Naive thymus-derived CD4-positive, alpha-beta T cell (primary cell): ENCODE data around the gene GGA2. TPM values are rescaled to one million over a fixed set of nuclear protein-coding genes. Genes with fewer than 3 reads are reported as not detected.

Experiments used
- ATAC-seq: fragments of 150-1000 bp; cut with Tn5 transposase; 2 replicates; pipeline ENCODE4 v1.10.0; 2021; ENCODE audit warnings: mild to moderate bottlenecking, moderate library complexity
- CTCF ChIA-PET: fragments of 350-600 bp; sonication (Branson Sonifier 250); formaldehyde crosslinking; loops from one replicate; lab custom pipeline; 2021; ENCODE audit warnings: antibody characterized with exemption; lab: Charles Lee
- POLR2A ChIA-PET: fragments of 350-600 bp; sonication (Branson Sonifier 250); formaldehyde crosslinking; loops from one replicate; lab custom pipeline; 2021; ENCODE audit warnings: antibody characterized with exemption, inconsistent platforms; lab: Charles Lee
- DNase-seq, 9 donors: peaks; one replicate each; pipeline versions ENCODE4 v3.0.0 to v3.0.0-alpha.2; 2020 to 2022; ENCODE audit warnings: mixed read lengths in 1 of 9
- H3K27ac ChIP-seq: one replicate; pipeline ENCODE4 v1.7.0; 2013; ENCODE audit warnings: mild to moderate bottlenecking, low read depth, low read length, moderate library complexity
- H3K27me3 ChIP-seq, 2 donors: one replicate each; pipeline ENCODE4 v1.7.0; 2013; ENCODE audit warnings: low read length in 2 of 2, mild to moderate bottlenecking in 2 of 2, moderate library complexity in 2 of 2; ENCODE audit not compliant: control insufficient read depth in 2 of 2, insufficient read depth in 2 of 2
- H3K36me3 ChIP-seq, 3 experiments: 1 replicate in 2 of 3; 2 replicates in 1 of 3; pipeline ENCODE4 v1.7.0; 2013; ENCODE audit warnings: low read length in 3 of 3, mild to moderate bottlenecking in 3 of 3, moderate library complexity in 1 of 3; ENCODE audit not compliant: insufficient read depth in 3 of 3, control insufficient read depth in 2 of 3
- H3K4me1 ChIP-seq, 2 donors: one replicate each; pipeline ENCODE4 v1.7.0; 2013; ENCODE audit warnings: low read length in 2 of 2, mild to moderate bottlenecking in 2 of 2, moderate library complexity in 1 of 2; ENCODE audit not compliant: control insufficient read depth in 2 of 2, insufficient read depth in 2 of 2
- H3K4me3 ChIP-seq: 2 replicates; pipeline ENCODE4 v1.7.0; 2013; ENCODE audit warnings: mild to moderate bottlenecking, low read length
- H3K9me3 ChIP-seq, 3 experiments: 1 replicate in 2 of 3; 2 replicates in 1 of 3; pipeline ENCODE4 v1.7.0; 2013; ENCODE audit warnings: low read length in 3 of 3; ENCODE audit not compliant: control insufficient read depth in 2 of 3
- H3K27ac Mint-ChIP-seq, 9 donors: one replicate each; pipeline ENCODE4 v1.8.0; 2020 to 2022; ENCODE audit warnings: mixed read lengths in 9 of 9, mild to moderate bottlenecking in 8 of 9, moderate library complexity in 5 of 9, inconsistent platforms in 2 of 9
- H3K27me3 Mint-ChIP-seq, 5 donors: one replicate each; pipeline ENCODE4 v1.8.0; 2021 to 2022; ENCODE audit warnings: mixed read lengths in 5 of 5, mild to moderate bottlenecking in 1 of 5
- H3K36me3 Mint-ChIP-seq, 5 donors: one replicate each; pipeline ENCODE4 v1.8.0; 2020 to 2022; ENCODE audit warnings: mixed read lengths in 5 of 5, mild to moderate bottlenecking in 3 of 5, inconsistent platforms in 1 of 5
- H3K4me1 Mint-ChIP-seq, 7 donors: one replicate each; pipeline ENCODE4 v1.8.0; 2020 to 2022; ENCODE audit warnings: mixed read lengths in 7 of 7, mild to moderate bottlenecking in 3 of 7, inconsistent platforms in 1 of 7
- H3K4me3 Mint-ChIP-seq, 10 donors: one replicate each; pipeline ENCODE4 v1.8.0; 2020 to 2022; ENCODE audit warnings: mild to moderate bottlenecking in 10 of 10, mixed read lengths in 10 of 10, moderate library complexity in 6 of 10, inconsistent platforms in 2 of 10
- H3K9me3 Mint-ChIP-seq, 11 donors: one replicate each; pipeline ENCODE4 v1.8.0; 2020 to 2022; ENCODE audit warnings: mixed read lengths in 11 of 11, mild to moderate bottlenecking in 4 of 11, inconsistent platforms in 1 of 11, moderate library complexity in 1 of 11
- intact Hi-C, 2 donors: fragments of 100-400 bp; cut with micrococcal nuclease; formaldehyde crosslinking; loops; one replicate each; pipeline ENCODE4 v1.15.1; 2023
- polyA plus RNA-seq, 2 donors: library from polyadenylated mRNA; unstranded; fragments of 300-500 nt; fragmentation: Illumina TruSeq; gene quantifications; one replicate each; pipeline ENCODE4 v1.2.3, GENCODE V29; 2021
- total RNA-seq, 6 experiments: library from RNA in 5 of 6; stranded (reverse) in 5 of 6; gene quantifications; 1 replicate in 5 of 6; 2 replicates in 1 of 6; pipeline ENCODE4 v1.2.3 and lab custom pipeline; 2021 to 2026

Gene GGA2
- total and polyA plus RNA-seq, 7 experiments from 2014 or later, result 41.7 to 138 (median 104) TPM

DNA sequence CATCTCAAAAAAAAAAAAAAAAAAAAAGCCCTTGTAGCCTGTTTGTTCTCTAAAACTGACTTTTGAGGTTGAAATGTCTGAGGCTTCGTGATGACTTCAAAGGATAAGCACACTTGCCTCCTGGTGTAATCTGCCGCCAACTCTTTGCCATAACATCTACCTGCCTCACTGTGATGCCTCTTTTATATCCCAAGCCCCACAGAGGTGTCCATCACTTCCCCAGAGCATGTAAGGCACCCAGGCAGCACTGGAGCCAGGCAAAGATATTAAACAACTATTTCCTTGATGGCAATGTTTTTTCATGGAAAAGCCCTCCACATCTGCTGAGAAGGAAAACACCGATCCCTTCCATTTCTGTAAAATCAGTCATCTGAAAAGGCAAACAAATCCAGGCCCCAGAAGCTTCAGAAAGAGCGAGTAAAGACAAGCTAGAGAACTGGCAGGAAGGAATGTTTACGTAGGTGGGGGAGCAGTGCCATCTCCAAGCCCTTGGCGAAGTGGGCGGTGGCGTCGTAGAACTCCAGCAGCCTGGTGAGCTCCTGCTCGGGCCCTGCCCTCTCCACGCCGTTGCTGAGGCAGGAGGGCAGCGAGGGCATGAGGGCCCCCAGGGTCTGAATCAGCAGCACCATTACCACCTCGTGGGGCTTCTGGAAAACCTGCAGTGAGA lies 85.9 kb downstream of the GGA2 start:
- POLR2A ChIA-PET, result no interaction called here
- no peak for ATAC-seq

DNA sequence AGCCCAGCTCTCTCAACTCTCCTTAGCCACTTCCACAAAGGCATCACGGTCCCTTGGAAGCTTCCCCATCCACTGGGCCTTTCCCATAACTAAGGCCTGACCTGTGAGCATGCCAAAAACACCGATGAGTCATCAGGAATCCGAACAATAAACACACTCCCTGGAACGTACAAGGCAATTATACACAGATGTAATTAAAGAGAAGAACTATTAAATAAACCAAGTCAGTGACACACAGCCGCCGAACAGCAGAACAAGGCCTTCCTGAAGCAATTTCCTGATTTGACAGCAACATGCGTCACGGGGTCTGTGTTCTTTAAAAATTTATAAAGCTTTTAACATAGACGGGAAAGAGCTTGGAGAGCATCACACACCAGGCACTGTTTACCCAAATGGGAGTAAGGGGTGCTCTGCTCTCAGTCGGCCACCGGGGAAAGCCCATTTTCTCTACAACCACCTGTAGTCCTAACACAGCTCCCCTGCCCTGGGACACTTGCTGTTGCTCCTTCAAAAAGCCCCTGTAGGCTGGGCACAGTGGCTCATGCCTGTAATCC lies 86.7 kb downstream of the GGA2 start:
- peaks cover 4 to 45% (median 24%) of the 10 kb centered on the region in 5 donors for H3K36me3 Mint-ChIP-seq
- H3K4me3 ChIP-seq, result no peak overlapping the region
- ChIA-PET CTCF (interaction anchor here (1.4 kb wide), 1 partner anchor 12 kb away, joined by 3 read pairs; no protein-coding TSS in a partner anchor), POLR2A (no interaction called here)
- no peak for ATAC-seq
- H3K27me3 ChIP-seq, result no peaks in the 10 kb centered on the region
- H3K4me3 Mint-ChIP-seq, result no peak overlapping the region
- H3K27ac ChIP-seq, result no peak overlapping the region
- no peak overlapping the region for H3K27ac Mint-ChIP-seq
- peaks cover 0 to 2% (median 0%) of the 10 kb centered on the region in 7 donors for H3K4me1 Mint-ChIP-seq
- H3K9me3 ChIP-seq, result no peaks in the 10 kb centered on the region
- H3K4me1 ChIP-seq, result no peaks in the 10 kb centered on the region
- no peaks in the 10 kb centered on the region for H3K27me3 Mint-ChIP-seq
- intact Hi-C loops, result no loop called here
- no peak for DNase-seq
- H3K9me3 Mint-ChIP-seq, result no peaks in the 10 kb centered on the region
- peaks cover 0 to 25% (median 0%) of the 10 kb centered on the region in 3 experiments for H3K36me3 ChIP-seq

More for the DNA sequence above, 85.9 kb downstream of the GGA2 start:
- DNase-seq, result no peak
- H3K4me1 Mint-ChIP-seq, result peaks cover 0 to 2% (median 0%) of the 10 kb centered on the region in 7 donors
- H3K27ac Mint-ChIP-seq, result peak overlapping the region in 1 of 9 donors; percentile 68
- Histone ChIP-seq H3K27me3 (no peaks in the 10 kb centered on the region), H3K27ac (no peak overlapping the region), H3K4me3 (no peak overlapping the region), H3K9me3 (no peaks in the 10 kb centered on the region), H3K36me3 (peaks cover 0 to 23% (median 0%) of the 10 kb centered on the region in 3 experiments), H3K4me1 (no peaks in the 10 kb centered on the region)
- no peak overlapping the region for H3K4me3 Mint-ChIP-seq
- H3K27me3 Mint-ChIP-seq, result no peaks in the 10 kb centered on the region
- peaks cover 4 to 51% (median 21%) of the 10 kb centered on the region in 5 donors for H3K36me3 Mint-ChIP-seq
- H3K9me3 Mint-ChIP-seq, result no peaks in the 10 kb centered on the region
- CTCF ChIA-PET, result interaction anchor here (1.4 kb wide), 1 partner anchor 11 kb away, joined by 3 read pairs; no protein-coding TSS in a partner anchor
- intact Hi-C loops, result no loop called here

DNA sequence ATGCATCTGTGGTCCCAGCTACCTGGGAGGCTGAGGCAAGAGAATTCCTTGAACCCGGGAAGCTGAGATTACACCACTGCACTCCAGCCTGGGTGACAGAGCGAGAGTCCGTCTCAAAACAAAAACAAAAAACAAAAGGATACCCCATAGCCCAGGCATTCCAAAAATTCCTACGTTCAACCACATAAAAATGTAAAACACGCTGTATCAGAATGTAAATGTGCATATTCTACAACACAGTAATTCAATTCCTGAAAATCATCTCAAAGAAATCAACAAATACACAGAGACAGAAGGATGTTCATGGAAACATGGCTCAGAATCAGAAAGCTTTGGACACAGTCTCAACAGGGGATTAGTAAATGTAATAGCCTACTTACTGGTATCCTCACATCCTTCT lies 90.3 kb downstream of the GGA2 start:
- Mint-ChIP-seq H3K27me3 (no peaks in the 10 kb centered on the region), H3K27ac (peak overlapping the region in 1 of 9 donors; percentile 16), H3K4me3 (no peak overlapping the region), H3K9me3 (no peaks in the 10 kb centered on the region), H3K36me3 (peaks cover 0 to 48% (median 23%) of the 10 kb centered on the region in 5 donors), H3K4me1 (peaks cover 0 to 2% (median 0%) of the 10 kb centered on the region in 7 donors)
- ATAC-seq (no peak), DNase-seq (no peak)
- CTCF ChIA-PET, result interaction anchor here (0.6 kb wide), 1 partner anchor 534 kb away, joined by 3 read pairs; no protein-coding TSS in a partner anchor
- H3K36me3 ChIP-seq, result peaks cover 0 to 48% (median 4%) of the 10 kb centered on the region in 3 experiments
- intact Hi-C loops, result no loop called here
- no peak overlapping the region for H3K27ac ChIP-seq
- no peaks in the 10 kb centered on the region for H3K9me3 ChIP-seq
- H3K4me3 ChIP-seq, result no peak overlapping the region
- POLR2A ChIA-PET, result no interaction called here
- no peaks in the 10 kb centered on the region for H3K27me3 ChIP-seq
- H3K4me1 ChIP-seq, result no peaks in the 10 kb centered on the region

DNA sequence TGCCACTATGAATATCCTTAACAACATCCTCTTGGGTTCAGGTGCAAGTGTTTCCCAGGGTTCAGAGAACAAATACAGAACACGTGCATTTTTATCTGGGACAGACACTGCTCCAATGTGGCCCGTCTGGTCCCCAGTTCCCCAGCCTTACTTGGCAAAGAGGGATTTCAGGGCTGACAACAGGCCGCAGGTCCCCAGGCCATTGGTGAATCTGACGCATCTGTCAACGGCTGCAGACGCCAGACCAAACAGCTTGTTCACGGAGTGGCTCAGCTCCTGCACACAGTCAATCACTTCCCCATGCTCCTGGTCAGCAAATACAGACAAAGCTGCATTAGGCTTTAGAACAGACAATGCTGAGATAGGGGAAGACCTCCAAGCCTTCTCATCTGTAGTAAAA lies 93.5 kb downstream of the GGA2 start:
- no peaks in the 10 kb centered on the region for H3K27me3 Mint-ChIP-seq
- ChIA-PET POLR2A (no interaction called here), CTCF (no interaction called here)
- Histone ChIP-seq H3K27ac (no peak overlapping the region), H3K4me3 (no peak overlapping the region), H3K27me3 (no peaks in the 10 kb centered on the region), H3K4me1 (no peaks in the 10 kb centered on the region), H3K36me3 (peaks cover 5 to 63% (median 10%) of the 10 kb centered on the region in 3 experiments), H3K9me3 (no peaks in the 10 kb centered on the region)
- H3K4me3 Mint-ChIP-seq, result no peak overlapping the region
- H3K27ac Mint-ChIP-seq, result no peak overlapping the region
- H3K9me3 Mint-ChIP-seq, result no peaks in the 10 kb centered on the region
- no peaks in the 10 kb centered on the region for H3K4me1 Mint-ChIP-seq
- DNase-seq (no peak), ATAC-seq (no peak)
- peaks cover 5 to 52% (median 12%) of the 10 kb centered on the region in 5 donors for H3K36me3 Mint-ChIP-seq
- intact Hi-C loops, result no loop called here

DNA sequence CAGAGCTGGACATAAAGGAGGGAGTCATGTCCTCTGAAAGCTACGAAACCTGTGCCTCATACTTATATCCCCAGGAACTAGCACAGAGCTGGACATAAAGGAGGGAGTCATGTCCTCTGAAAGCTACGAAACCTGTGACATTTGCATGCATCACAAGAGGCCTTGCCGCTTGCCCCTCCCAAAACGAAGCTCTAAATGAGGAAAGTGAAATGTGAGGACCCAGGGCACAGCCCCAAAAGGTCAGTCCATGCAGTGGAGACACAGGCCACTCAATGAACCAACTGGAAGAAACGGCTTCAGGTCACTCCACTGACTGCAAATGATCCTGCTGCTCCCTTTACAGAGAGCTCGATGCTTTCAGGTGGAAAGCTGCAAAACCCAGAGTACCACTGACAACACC lies 95.6 kb downstream of the GGA2 start:
- H3K27ac ChIP-seq, result no peak overlapping the region
- H3K27me3 ChIP-seq, result no peaks in the 10 kb centered on the region
- Mint-ChIP-seq H3K27ac (no peak overlapping the region), H3K36me3 (peaks cover 6 to 57% (median 9%) of the 10 kb centered on the region in 5 donors), H3K27me3 (no peaks in the 10 kb centered on the region), H3K4me1 (no peaks in the 10 kb centered on the region), H3K9me3 (no peaks in the 10 kb centered on the region), H3K4me3 (no peak overlapping the region)
- H3K4me1 ChIP-seq, result no peaks in the 10 kb centered on the region
- H3K4me3 ChIP-seq, result no peak overlapping the region
- ChIA-PET CTCF (interaction anchor here (0.5 kb wide), 1 partner anchor 233 kb away, joined by 4 read pairs; the partner anchor contains the start of gene SCNN1G), POLR2A (no interaction called here)
- peaks cover 5 to 78% (median 10%) of the 10 kb centered on the region in 3 experiments for H3K36me3 ChIP-seq
- ATAC-seq (no peak), DNase-seq (no peak)
- no peaks in the 10 kb centered on the region for H3K9me3 ChIP-seq
- intact Hi-C loops, result no loop called here
